ENCODE results near the gene SOWAHC. TPM values are rescaled to one million over a fixed set of nuclear protein-coding genes. Genes with fewer than 3 reads are reported as not detected.

The SOWAHC gene
- total and polyA plus RNA-seq, 2 donors (not counting 3 experiments of a cell fraction or from before 2014, with no cell fraction given), result 1.0 to 4.1 TPM

DNA sequence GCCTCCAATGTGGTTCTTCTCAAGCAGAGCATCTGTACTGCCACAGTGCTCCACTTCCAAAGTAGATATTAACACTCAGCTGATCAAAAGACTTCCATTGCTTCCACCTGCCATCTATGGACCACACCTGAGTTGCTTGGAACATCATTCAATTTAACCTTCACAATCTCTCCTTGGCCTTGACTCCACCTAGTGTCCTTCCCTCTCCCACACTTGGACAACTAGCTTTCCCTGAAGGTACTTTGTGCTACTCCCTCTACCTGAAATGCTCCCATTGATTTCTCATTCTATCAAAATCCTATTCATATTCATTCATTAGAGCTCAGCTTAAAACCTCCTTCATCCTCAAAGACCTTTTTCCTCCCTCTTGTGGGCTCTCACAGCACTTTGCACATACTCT, 48.7 kb downstream of the SOWAHC start:
- BruUV-seq (replicated peaks), result no TSS peak
- Histone ChIP-seq H3K4me2 (ENCODE audit: insufficient read depth, low read length) (no peak overlapping the region), H3K9me3 (replicated peaks; ENCODE audit: control insufficient read depth, insufficient read depth, low read length) (no peaks in the 10 kb centered on the region), H3K27me3 (ENCODE audit: control insufficient read depth in 2 of 2, insufficient read depth in 2 of 2, low read length in 2 of 2) (peaks cover 16 to 31% of the 10 kb centered on the region in 2 experiments), H3K9ac (replicated peaks; ENCODE audit: extremely low read depth, insufficient read depth, low read length) (no peak overlapping the region), H3K79me2 (ENCODE audit: control insufficient read depth, insufficient read depth, low read length) (no peaks in the 10 kb centered on the region), H3K9me1 (replicated peaks; ENCODE audit: control insufficient read depth, extremely low read depth, insufficient read depth, low read length) (no peaks in the 10 kb centered on the region), H3K4me1 (ENCODE audit: control insufficient read depth, extremely low read depth, insufficient read depth, low read length) (no peaks in the 10 kb centered on the region), H3K27ac (ENCODE audit: insufficient read depth, low read depth, low read length) (no peak overlapping the region), H2AFZ (ENCODE audit: low read depth, low read length) (no peak overlapping the region), H3K36me3 (ENCODE audit: control insufficient read depth in 2 of 2, extremely low read depth in 1 of 2, insufficient read depth in 2 of 2, low read length in 2 of 2) (no peaks in the 10 kb centered on the region), H3K4me3 (replicated peaks in 1 of 3; ENCODE audit: insufficient read depth in 1 of 3, low read depth in 1 of 3, low read length in 3 of 3) (no peak overlapping the region), H4K20me1 (replicated peaks; ENCODE audit: control insufficient read depth, extremely low read depth, insufficient read depth, low read length) (no peaks in the 10 kb centered on the region)
- POLR2A ChIA-PET, result interaction anchor here (0.8 kb wide), 1 partner anchor 102 kb away, joined by 3 read pairs; no protein-coding TSS in a partner anchor
- TF ChIP-seq FOS (IDR thresholded peaks at IDR 0.05; ENCODE audit: borderline replicate concordance, insufficient read depth, low read length), result no peak
- TF ChIP-seq, protein P1, sequence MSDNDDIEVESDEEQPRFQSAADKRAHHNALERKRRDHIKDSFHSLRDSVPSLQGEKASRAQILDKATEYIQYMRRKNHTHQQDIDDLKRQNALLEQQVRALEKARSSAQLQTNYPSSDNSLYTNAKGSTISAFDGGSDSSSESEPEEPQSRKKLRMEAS (IDR thresholded peaks at IDR 0.05; ENCODE audit: insufficient read depth, insufficient read length), result no peak
- no peak for TF ChIP-seq EZH2 (IDR thresholded peaks at IDR 0.05; ENCODE audit: borderline replicate concordance, low read depth, low read length, severe bottlenecking)
- TF ChIP-seq, protein P2, sequence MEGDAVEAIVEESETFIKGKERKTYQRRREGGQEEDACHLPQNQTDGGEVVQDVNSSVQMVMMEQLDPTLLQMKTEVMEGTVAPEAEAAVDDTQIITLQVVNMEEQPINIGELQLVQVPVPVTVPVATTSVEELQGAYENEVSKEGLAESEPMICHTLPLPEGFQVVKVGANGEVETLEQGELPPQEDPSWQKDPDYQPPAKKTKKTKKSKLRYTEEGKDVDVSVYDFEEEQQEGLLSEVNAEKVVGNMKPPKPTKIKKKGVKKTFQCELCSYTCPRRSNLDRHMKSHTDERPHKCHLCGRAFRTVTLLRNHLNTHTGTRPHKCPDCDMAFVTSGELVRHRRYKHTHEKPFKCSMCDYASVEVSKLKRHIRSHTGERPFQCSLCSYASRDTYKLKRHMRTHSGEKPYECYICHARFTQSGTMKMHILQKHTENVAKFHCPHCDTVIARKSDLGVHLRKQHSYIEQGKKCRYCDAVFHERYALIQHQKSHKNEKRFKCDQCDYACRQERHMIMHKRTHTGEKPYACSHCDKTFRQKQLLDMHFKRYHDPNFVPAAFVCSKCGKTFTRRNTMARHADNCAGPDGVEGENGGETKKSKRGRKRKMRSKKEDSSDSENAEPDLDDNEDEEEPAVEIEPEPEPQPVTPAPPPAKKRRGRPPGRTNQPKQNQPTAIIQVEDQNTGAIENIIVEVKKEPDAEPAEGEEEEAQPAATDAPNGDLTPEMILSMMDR (IDR thresholded peaks at IDR 0.05; ENCODE audit: extremely low read depth in 1 of 2, insufficient read depth in 1 of 2, low read depth in 1 of 2, low read length in 2 of 2), result no peak
- dilution Hi-C loops (cut with MboI; ENCODE audit: extremely low pct_ligation_motif_present, low sequenced_read_pairs) (no loop called here), intact Hi-C loops (cut with micrococcal nuclease) (loop anchor here (1.0 kb wide), 1 partner anchor 117 kb away; no protein-coding TSS in a partner anchor)
- no peak for FAIRE-seq
- no peak for DNase-seq (ENCODE audit: low read depth, low spot score)
- CTCF ChIA-PET, result interaction anchor here (0.9 to 1.5 kb wide), 5 partner anchors 22 to 116 kb away, joined by 3 to 20 read pairs (median 3); no protein-coding TSS in a partner anchor

DNA sequence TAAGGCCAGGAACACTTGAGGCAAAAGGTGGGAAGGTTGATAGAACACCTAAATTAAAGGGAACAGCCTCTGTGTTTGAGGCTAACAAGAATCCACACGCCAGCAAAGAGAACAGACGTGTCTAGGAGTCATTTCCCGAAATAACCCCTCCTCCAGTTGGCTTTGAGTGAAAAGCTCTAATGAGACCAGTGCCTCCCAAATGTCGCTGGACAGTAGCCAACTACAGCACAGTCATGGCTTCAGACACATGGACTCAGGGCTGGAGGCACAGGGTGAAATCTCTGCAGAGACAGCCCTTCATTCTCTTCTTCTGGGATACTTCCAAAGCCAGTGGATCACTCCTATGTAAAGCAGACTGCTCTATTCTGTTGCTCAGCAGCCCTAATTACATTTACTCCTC, 49.6 kb downstream of the SOWAHC start:
- H3K9ac ChIP-seq (replicated peaks; ENCODE audit: extremely low read depth, insufficient read depth, low read length), result no peak overlapping the region
- H2AFZ ChIP-seq (ENCODE audit: low read depth, low read length), result no peak overlapping the region
- no peaks in the 10 kb centered on the region for H3K79me2 ChIP-seq (ENCODE audit: control insufficient read depth, insufficient read depth, low read length)
- no peak overlapping the region for H3K4me2 ChIP-seq (ENCODE audit: insufficient read depth, low read length)
- no peak overlapping the region for H3K27ac ChIP-seq (ENCODE audit: insufficient read depth, low read depth, low read length)
- BruUV-seq (replicated peaks), result no TSS peak
- TF ChIP-seq, protein P1 (IDR thresholded peaks at IDR 0.05; ENCODE audit: insufficient read depth, insufficient read length), result no peak
- TF ChIP-seq GATA2 (IDR thresholded peaks at IDR 0.05; ENCODE audit: insufficient read depth, insufficient read length, low read depth, low read length) (no peak), POLR2A (IDR thresholded peaks at IDR 0.05; ENCODE audit: low read depth, low read length) (no peak), FOS (IDR thresholded peaks at IDR 0.05; ENCODE audit: borderline replicate concordance, insufficient read depth, low read length) (no peak), JUN (IDR thresholded peaks at IDR 0.05; ENCODE audit: borderline replicate concordance, insufficient read depth, insufficient read length, low read depth) (no peak), POLR2AphosphoS5 (IDR thresholded peaks at IDR 0.05; ENCODE audit: insufficient read depth, low read depth, low read length) (no peak), EZH2 (IDR thresholded peaks at IDR 0.05; ENCODE audit: borderline replicate concordance, low read depth, low read length, severe bottlenecking) (no peak), MYC (IDR thresholded peaks at IDR 0.05; ENCODE audit: low read depth, low read length) (no peak)
- TF ChIP-seq, protein P2 (IDR thresholded peaks at IDR 0.05; ENCODE audit: extremely low read depth in 1 of 2, insufficient read depth in 1 of 2, low read depth in 1 of 2, low read length in 2 of 2), result no peak
- H3K4me3 ChIP-seq (replicated peaks in 1 of 3; ENCODE audit: insufficient read depth in 1 of 3, low read depth in 1 of 3, low read length in 3 of 3), result no peak overlapping the region
- DNase-seq (ENCODE audit: low read depth, low spot score), result no peak
- H4K20me1 ChIP-seq (replicated peaks; ENCODE audit: control insufficient read depth, extremely low read depth, insufficient read depth, low read length), result no peaks in the 10 kb centered on the region
- no peaks in the 10 kb centered on the region for H3K4me1 ChIP-seq (ENCODE audit: control insufficient read depth, extremely low read depth, insufficient read depth, low read length)
- POLR2A ChIA-PET, result interaction anchor here (0.8 kb wide), 1 partner anchor 103 kb away, joined by 3 read pairs; no protein-coding TSS in a partner anchor
- FAIRE-seq, result no peak
- dilution Hi-C loops (cut with MboI; ENCODE audit: extremely low pct_ligation_motif_present, low sequenced_read_pairs), result no loop called here
- CTCF ChIA-PET, result interaction anchor here (0.8 to 1.5 kb wide), 6 partner anchors 9 to 117 kb away, joined by 3 to 20 read pairs (median 3); no protein-coding TSS in a partner anchor
- peaks cover 17 to 38% of the 10 kb centered on the region in 2 experiments for H3K27me3 ChIP-seq (ENCODE audit: control insufficient read depth in 2 of 2, insufficient read depth in 2 of 2, low read length in 2 of 2)
- no peaks in the 10 kb centered on the region for H3K36me3 ChIP-seq (ENCODE audit: control insufficient read depth in 2 of 2, extremely low read depth in 1 of 2, insufficient read depth in 2 of 2, low read length in 2 of 2)
- H3K9me1 ChIP-seq (replicated peaks; ENCODE audit: control insufficient read depth, extremely low read depth, insufficient read depth, low read length), result no peaks in the 10 kb centered on the region
- H3K9me3 ChIP-seq (replicated peaks; ENCODE audit: control insufficient read depth, insufficient read depth, low read length), result no peaks in the 10 kb centered on the region
- intact Hi-C loops (cut with micrococcal nuclease), result loop anchor here (1.0 kb wide), 1 partner anchor 117 kb away; no protein-coding TSS in a partner anchor

Measured in endothelial cell of umbilical vein (primary cell).